Measurements from ENCODE around the gene MICOS13.
"Not testable (repeated sequence)": the region's sequence is repeated elsewhere in the genome, so short reads cannot be mapped to it uniquely, and the experiment has no call there.

The MICOS13 gene

GRCh38 chr19:5700455-5701092 is 20.3 kb upstream of the MICOS13 start:
- DNase-seq (ENCODE audit: low spot score), result no peak

GRCh38 chr19:5698635-5699422 is 18.5 kb upstream of the MICOS13 start:
- no peak for DNase-seq (ENCODE audit: low spot score)

GRCh38 chr19:5697890-5698634 is 17.7 kb upstream of the MICOS13 start:
- no peak for DNase-seq (ENCODE audit: low spot score)

- no peak for DNase-seq (ENCODE audit: low spot score)
Observed at GRCh38 chr19:5697022-5697889, 16.9 kb upstream of the MICOS13 start.

- DNase-seq (ENCODE audit: low spot score), result no peak
Observed at GRCh38 chr19:5696196-5697021, 16.1 kb upstream of the MICOS13 start.

GRCh38 chr19:5695649-5696195 is 15.4 kb upstream of the MICOS13 start:
- DNase-seq (ENCODE audit: low spot score), result no peak

- DNase-seq (ENCODE audit: low spot score), result no peak
Observed at GRCh38 chr19:5694956-5695648, 14.8 kb upstream of the MICOS13 start.

- DNase-seq (ENCODE audit: low spot score), result no peak
Observed at GRCh38 chr19:5694167-5694955, 14.0 kb upstream of the MICOS13 start.

GRCh38 chr19:5693195-5694166 is 13.2 kb upstream of the MICOS13 start:
- no peak for DNase-seq (ENCODE audit: low spot score)

- no peak for DNase-seq (ENCODE audit: low spot score)
Observed at GRCh38 chr19:5692723-5693194, 12.4 kb upstream of the MICOS13 start.

- DNase-seq (ENCODE audit: low spot score), result no peak
Observed at GRCh38 chr19:5691822-5692722, 11.8 kb upstream of the MICOS13 start.

- DNase-seq (ENCODE audit: low spot score), result peak; percentile 57
Observed at GRCh38 chr19:5690955-5691821, 10.9 kb upstream of the MICOS13 start.

- DNase-seq (ENCODE audit: low spot score), result peak; percentile 99
Observed at GRCh38 chr19:5690125-5690954, 10.0 kb upstream of the MICOS13 start, which contains the start of gene RPL36. Gene RPL36, plus strand, starts transcription at chr19:5690295. Its CDS starts 213 bp downstream, at chr19:5690508.

- not testable (repeated sequence) for DNase-seq (ENCODE audit: low spot score)
Observed at GRCh38 chr19:5688262-5688881, 8.1 kb upstream of the MICOS13 start.

Data from activated CD4-positive, alpha-beta T cell treated with anti-CD3 and anti-CD28 coated beads, Interleukin-2, Interleukin-4, amounts not matched to agents 100 ng/mL and 50 ng/mL, durations not matched to agents 16 hours and 8 hours (primary cell).